GM19463 (cell line): ENCODE results near the gene PAX5.
A peak's percentile ranks its signal among the peaks of the same experiment; 100 is the strongest.
"Not testable (repeated sequence)": the region's sequence is repeated elsewhere in the genome, so short reads cannot be mapped to it uniquely, and the experiment has no call there.

Experiments
- ATAC-seq: cut with Tn5 transposase; IDR thresholded peaks from one replicate; pipeline ENCODE4 v1.9.1; 2021; ENCODE audit warnings: mild to moderate bottlenecking, moderate library complexity; ENCODE audit not compliant: unreplicated experiment

The PAX5 gene

DNA sequence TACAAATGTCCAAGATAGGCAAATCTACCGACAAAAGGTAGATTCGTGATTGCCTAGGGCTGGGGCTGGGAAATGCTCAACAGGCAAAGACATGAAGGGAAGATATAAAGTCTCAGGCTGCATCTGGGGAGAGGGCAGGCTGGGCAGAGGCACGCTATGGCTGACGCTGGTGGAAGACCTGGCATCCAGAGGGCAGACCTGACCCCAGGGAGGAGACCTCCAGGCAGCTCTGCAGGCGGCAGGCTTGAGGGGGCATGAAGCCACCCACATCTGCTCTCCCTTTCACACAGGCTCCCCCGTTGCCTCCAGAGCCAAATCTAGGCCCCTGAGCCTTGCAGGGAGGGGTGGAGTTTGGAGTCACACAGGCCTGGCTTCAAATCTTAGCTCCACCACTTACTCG, 145.5 kb downstream of the PAX5 start:
- ATAC-seq, result no peak

DNA sequence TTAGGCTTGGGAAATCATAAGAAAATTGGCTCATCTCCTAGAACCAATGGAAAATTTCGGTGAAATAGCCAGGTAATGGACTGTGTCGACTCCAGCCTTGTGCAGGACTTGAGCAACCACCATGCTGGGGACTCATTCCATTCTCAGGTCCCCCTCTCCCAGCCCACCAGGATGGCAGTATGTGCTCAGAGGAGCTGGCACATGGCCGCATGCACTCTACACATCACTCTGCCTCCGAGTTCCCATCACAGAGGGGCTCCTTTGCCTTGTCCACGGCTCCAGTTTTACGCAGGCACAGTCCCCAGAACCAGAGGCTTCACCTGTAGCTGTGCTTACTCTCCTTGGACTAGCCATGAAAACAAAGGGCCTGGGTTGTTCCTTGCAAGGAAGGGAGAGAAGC, 149.3 kb downstream of the PAX5 start:
- ATAC-seq, result no peak

DNA sequence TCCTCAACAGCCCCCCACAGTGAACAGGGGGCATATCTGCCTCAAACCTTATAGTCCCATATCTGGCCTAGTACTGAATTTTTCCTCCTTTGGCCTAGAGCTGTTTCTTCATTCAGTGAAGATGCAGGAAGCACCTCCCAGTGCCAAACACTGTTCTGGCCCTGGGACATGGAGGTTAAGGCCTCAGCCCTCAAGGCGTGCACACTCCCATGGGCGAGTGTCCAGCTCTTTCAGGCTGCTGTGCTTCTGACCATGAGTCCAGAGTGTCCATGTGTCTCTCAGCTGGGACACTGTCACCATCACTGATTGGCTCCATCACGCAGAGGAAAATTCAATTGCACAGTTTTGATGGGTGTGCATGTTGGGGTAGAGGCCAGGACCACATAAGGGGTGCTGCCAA, 151.5 kb downstream of the PAX5 start:
- no peak for ATAC-seq

DNA sequence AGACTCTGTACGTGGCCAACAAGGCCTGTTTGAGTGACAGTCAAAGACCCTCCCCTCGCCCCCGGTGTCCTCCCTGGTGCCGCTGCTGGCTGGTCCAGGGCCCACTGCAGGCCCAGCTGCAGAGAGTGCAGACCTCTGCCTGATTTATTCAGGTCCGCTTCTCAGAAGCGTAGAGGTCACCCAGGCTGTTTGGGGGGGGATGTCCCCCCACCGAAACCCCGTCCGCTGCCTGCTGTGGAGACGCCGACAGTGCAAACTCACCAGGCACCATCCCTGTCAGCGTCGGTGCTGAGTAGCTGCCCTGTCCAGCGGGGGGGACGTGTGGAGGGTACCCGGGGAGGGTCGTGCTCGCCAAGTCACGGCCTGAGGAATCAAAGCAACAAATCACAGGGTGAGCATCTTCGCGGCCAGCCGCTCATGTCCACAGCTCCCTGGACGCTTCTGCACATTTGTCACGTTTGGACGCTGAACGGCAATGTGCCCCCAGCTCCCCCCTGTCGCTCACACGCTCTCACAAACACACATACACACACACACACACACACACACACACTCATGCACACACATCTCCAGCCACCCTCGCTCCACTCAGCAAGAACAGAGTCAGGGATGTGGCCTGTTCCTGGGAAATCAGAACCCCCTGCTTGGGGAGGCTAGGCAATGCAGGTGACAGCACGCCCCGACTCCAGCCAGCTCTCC, 152.2 kb downstream of the PAX5 start:
- no peak for ATAC-seq

- ATAC-seq, result no peak
These were observed 152.8 kb downstream of the PAX5 start for GRCh38 chr9:36881316-36881715.

DNA sequence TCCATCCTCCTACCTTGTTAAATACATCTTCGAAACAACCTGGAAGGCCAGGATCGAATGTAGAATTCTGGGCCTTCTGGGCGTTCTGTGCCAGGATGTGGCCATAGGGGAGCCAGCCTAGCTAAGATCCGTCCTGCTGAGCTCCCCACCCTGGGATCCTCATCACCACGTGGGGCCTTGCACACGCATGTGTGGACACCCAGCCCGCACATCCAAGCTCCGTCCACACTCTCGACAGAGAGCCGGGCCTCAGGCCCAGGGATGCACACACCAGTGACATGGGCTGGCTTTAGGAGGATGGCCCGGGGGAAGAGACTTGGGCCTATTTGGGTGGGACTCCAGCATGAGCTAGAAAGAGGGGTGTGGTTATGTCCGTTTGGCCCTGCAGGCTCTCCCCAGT, 154.0 kb downstream of the PAX5 start:
- ATAC-seq, result no peak

DNA sequence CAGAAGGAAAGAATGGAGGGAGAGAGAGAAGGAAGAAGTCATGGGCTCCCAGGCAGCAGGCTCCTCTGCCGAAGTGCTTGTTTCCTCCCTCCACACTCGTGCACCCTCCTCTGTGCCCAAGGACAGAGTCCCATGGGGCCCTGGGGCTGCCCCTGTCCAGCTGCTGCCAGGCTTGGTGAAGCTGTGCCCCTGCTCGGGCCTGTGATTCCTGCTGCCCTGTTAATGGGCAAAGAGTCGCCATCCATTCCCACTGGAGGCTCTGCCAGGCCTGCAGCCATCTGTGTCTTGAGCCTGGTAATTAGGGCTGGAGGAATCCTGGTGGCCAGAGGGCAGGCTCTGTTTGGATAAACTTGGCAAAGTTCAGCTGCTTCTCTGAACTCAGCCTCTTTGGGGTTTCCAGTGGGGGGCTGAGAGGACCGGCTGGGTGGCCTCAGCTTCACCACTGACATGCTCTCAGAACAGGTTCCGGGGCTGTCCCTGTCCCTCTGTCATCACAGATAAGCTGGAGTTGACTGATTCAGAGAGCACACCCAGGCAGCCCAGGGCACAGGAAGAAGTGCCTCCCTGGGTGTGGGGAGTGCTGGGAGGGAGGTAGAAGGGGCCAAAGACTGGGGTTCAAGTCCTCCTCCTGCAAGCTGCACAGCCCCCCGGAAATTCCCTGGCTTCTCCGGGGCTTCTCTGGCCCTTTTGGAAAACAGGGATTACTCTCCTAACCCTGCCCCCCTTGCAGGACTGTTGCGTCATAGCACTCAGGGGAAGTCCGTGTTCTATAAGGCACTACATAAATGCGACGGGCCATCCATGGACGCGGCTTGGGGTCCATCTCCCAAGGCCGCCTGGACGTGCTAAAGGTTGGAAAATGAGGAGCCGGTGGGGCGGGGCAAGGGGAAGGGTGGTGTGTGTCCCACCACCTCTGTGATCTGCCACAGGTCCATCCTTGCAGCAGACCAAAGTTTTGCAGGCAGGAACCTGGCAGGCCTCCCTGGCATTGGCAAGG, 154.8 kb downstream of the PAX5 start:
- ATAC-seq, result peak; percentile 89

DNA sequence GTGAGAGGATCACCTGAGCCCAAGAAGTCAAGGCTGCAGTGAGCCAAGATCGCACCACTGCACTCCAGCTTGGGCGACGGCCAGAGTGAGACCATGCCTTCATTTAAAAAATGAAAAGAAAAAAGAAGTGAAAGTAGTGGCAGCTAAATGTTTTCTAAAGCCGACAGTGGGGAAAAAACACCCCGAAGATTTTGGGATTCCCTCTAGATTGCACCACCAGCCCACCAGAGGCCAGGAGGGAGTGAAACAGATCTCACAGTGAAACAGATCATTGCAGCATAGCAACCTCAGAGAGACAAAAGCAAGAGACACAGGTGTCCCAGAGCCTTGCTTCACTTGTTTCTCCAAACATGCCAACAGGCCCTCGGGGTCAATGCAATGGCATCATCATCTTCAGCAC, 156.8 kb downstream of the PAX5 start:
- no peak for ATAC-seq

- no peak for ATAC-seq
These were observed 158.0 kb downstream of the PAX5 start for GRCh38 chr9:36876056-36876455.

- ATAC-seq, result no peak
These were observed 159.1 kb downstream of the PAX5 start for GRCh38 chr9:36874921-36875320.

DNA sequence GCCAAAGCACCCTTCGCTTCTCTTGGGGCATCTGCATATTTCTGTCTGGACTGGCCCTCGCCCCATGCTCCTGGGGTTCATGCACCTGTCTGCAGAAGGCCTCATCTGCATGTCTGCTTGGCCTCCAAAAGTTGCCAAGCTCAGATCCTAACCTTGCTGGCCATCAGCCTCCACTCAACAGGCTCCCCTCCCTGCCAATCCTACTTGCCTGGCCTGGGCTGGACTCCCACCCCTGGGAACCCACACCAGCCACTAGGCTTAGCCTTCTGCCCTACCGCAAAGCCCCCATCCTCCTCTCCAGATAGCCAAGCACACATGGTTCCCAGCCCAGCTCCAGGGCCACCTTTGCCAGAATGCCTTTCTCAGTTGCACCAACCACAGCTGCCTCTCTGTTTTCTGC, 159.8 kb downstream of the PAX5 start:
- no peak for ATAC-seq

GRCh38 chr9:36873247-36873875, 160.7 kb downstream of the PAX5 start:
- peak; percentile 75 for ATAC-seq

DNA sequence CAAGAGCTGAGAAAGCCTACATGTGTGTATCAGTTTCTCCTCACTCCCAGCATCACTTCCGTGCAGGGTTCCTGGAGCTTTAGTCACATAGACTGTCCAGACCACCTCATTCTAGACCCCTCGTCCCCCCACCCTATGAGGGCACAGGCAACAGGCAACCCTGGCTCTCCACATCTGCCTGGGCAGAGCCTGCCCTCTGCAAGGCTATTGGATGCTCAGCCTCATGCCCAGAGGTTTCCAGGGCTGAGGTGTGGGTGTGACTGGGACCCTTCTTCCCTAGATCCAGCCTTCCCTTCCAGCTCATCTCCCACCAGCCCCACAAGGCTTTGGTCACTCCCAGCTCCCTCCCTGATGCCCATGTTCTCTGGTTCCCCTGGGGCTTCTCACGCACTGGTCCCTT, 161.4 kb downstream of the PAX5 start:
- ATAC-seq, result no peak

DNA sequence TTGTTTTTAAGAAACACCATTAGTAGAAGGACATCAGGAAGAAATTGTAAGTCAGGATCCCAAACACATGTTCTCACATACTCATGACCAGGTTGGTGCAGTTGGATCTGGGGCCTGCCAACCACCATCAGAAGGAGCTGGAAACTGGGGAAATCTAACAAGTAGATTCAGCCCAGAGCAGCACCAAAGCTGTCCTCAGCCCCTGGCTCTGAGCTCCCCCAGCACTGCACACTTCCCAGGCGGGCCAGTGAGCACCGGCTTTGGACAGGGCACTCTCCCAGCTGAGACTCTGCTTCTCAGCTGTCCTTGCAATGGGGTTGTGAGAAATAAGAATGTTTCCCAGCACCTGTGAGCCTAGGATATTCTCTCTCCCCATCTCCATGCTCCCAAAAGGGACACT, 162.5 kb downstream of the PAX5 start:
- no peak for ATAC-seq

DNA sequence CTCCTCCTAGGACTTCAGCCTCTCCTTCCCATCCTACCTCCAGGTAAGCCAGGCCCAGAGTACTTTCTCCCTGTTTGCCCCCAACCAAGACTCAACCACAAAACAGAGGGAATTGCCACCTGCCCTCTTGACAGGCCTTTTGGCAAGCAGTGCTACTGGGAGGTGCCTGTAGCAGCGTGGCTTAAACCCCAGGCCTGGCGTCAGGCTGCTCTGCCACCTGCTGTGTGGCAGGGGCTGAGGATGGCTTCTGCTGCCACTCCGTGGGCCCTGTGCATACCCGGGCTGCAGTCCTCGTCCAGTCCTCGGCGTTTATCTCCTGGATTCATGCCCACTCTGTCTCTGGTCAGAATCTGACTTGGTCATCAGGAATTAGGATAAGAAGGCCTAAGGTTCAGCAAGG, 163.1 kb downstream of the PAX5 start:
- ATAC-seq, result no peak

DNA sequence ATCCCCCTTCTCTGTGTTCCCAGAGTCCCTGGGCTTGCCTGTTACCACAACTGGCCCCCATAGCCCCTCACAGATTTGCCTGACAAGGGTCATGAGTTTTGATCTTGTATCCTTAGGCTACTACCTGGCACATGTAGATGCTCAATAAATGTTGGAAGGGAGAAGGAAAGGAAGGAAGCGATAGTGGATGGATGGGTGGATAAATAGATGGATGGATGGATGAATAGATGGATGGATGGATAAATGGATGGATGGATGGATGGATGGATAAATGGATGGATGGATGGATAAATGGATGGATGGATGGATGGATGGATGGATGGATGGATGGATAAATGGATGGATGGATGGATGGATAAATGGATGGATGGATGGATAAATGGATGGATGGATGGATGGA, 164.5 kb downstream of the PAX5 start:
- ATAC-seq, result not testable (repeated sequence)

DNA sequence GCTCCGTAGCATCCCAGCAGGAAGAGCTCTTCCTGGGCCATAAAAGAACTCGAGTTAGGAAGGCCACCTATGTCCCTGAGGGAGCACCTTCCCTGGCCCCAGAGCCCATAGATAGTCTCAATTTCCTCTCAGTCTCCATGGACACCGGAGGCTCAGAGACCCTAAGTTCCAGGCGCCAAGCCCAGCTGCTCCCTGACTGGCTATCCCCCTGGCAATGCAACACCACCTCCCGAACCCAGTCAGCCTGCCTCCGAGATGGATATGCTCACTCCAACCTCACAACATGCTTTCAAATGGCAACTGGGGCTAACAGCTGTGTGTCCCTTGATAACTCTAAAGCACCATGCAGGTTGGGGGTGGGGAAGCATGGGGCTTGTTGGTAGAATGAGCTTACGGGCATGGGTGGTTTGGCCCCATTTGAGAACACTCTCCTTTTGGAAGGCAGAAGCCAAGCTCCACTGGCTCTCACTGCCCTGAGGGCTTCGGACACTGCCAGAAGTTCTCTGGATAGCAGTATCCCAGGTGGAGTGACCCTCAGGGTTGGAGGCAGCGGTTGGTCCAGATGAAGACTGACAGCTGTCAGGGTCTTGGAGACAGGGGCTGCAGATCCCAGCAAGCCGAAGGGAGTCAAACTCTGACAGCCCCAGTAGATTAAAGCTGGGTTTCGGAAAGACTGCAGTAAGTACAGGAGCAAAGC, 165.3 kb downstream of the PAX5 start:
- ATAC-seq, result no peak

DNA sequence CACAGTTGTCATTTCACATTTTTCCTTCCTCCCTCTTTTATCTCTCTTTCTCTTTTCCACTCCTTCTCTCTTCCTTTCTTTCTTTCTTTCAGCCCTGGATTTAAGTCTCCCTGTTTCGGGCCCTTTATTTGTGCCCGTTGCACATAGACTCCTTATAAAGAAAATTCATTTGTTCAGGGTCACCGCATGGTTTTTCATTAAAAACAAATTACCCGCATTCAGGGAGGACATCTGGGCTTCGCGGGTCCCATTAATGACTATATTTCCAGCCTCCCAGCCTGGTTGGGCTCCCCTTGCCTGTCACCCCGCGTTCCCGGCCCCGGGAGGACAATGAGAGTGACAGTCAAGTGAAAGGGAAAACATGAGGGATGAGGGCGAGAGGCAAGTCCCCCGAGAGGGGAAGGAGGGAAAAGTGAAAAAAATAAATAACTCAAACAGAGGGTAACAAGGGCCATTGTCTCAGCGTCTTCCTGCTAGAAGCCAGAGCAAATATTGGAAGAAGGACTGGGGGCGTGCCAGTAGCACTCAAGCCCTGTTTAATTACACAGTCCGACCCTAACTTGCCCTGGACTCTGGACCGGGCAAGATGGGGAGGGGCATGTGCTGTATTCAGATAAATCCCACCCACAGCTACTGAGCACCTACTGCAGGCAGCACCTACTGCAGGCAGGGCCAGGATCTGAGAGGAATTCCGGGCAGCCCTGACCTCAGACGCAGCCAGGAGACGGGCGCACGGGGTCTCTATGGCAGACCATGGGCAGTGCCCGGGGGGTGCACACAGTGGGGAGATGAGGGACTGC, 166.2 kb downstream of the PAX5 start:
- ATAC-seq, result no peak

GRCh38 chr9:36867241-36867640, 166.8 kb downstream of the PAX5 start:
- ATAC-seq, result no peak

- ATAC-seq, result no peak
These were observed 167.2 kb downstream of the PAX5 start for GRCh38 chr9:36866840-36867239.
